22Rv1 (cell line): Measurements from ENCODE around the gene ZEB2.

Experiments
- CTCF ChIP-seq: fragments of 450-650 bp; IDR thresholded peaks from 2 replicates; pipeline ENCODE4 v1.5.1; 2017; ENCODE audit warnings: mild to moderate bottlenecking
- ZFX ChIP-seq: fragments of 450-650 bp; IDR thresholded peaks from 2 replicates; pipeline ENCODE4 v1.6.1; 2017; ENCODE audit warnings: antibody characterized with exemption, borderline replicate concordance

GRCh38 chr2:144462266-144462665 is 57.7 kb downstream of the ZEB2 start:
- TF ChIP-seq CTCF (no peak), ZFX (no peak)
